Urothelium cell line (cell line): ENCODE data around the gene POLN.
"Not testable (repeated sequence)": the region's sequence is repeated elsewhere in the genome, so short reads cannot be mapped to it uniquely, and the experiment has no call there.

Experiments
- DNase-seq: peaks from one replicate; pipeline ENCODE4 v3.0.0; 2011; ENCODE audit warnings: low spot score, mixed read lengths
- FAIRE-seq: peaks from 2 replicates; lab custom pipeline; 2011; peaks lifted over from hg19 to GRCh38; lab: Jason Lieb, UNC

Gene POLN

GRCh38 chr4:2172161-2172560, 69.8 kb downstream of the POLN start:
- no peak for FAIRE-seq
- DNase-seq, result no peak

- FAIRE-seq, result no peak
- DNase-seq, result no peak
Measured at GRCh38 chr4:2168469-2169319, 73.2 kb downstream of the POLN start.

GRCh38 chr4:2166253-2166652, 75.7 kb downstream of the POLN start:
- no peak for FAIRE-seq
- DNase-seq, result no peak

GRCh38 chr4:2165391-2165790, 76.5 kb downstream of the POLN start:
- DNase-seq (no peak), FAIRE-seq (no peak)

GRCh38 chr4:2163311-2163821, 78.6 kb downstream of the POLN start:
- no peak for DNase-seq
- no peak for FAIRE-seq

GRCh38 chr4:2161092-2161703, 80.7 kb downstream of the POLN start:
- FAIRE-seq, DNase-seq: not testable (repeated sequence)

- FAIRE-seq (no peak), DNase-seq (no peak)
Measured at GRCh38 chr4:2159931-2160330, 82.0 kb downstream of the POLN start.

GRCh38 chr4:2155246-2155645, 86.7 kb downstream of the POLN start:
- FAIRE-seq, result no peak

GRCh38 chr4:2154215-2154740, 87.6 kb downstream of the POLN start:
- FAIRE-seq (no peak), DNase-seq (no peak)

More at GRCh38 chr4:2155246-2155645, 86.7 kb downstream of the POLN start:
- no peak for DNase-seq

GRCh38 chr4:2151544-2151943, 90.4 kb downstream of the POLN start:
- DNase-seq, result no peak
- FAIRE-seq, result no peak

- DNase-seq, result no peak
- FAIRE-seq, result no peak
Measured at GRCh38 chr4:2150076-2150475, 91.8 kb downstream of the POLN start.

- DNase-seq (peak; percentile 44), FAIRE-seq (no peak)
Measured at GRCh38 chr4:2142630-2143427, 99.1 kb downstream of the POLN start.

- DNase-seq, result no peak
- no peak for FAIRE-seq
Measured at GRCh38 chr4:2141762-2142451, 100.0 kb downstream of the POLN start.

GRCh38 chr4:2141022-2141761, 100.7 kb downstream of the POLN start:
- FAIRE-seq, result no peak

GRCh38 chr4:2138846-2139500, 102.9 kb downstream of the POLN start:
- DNase-seq (no peak), FAIRE-seq (no peak)

More at GRCh38 chr4:2141022-2141761, 100.7 kb downstream of the POLN start:
- no peak for DNase-seq

GRCh38 chr4:2136726-2137125, 105.2 kb downstream of the POLN start:
- FAIRE-seq, result no peak
- no peak for DNase-seq

- no peak for FAIRE-seq
- DNase-seq, result no peak
Measured at GRCh38 chr4:2135083-2135482, 106.8 kb downstream of the POLN start.

- FAIRE-seq, result no peak
- DNase-seq, result no peak
Measured at GRCh38 chr4:2132438-2132837, 109.5 kb downstream of the POLN start.
